HEK293 (cell line): Measurements from ENCODE around the gene SRL.

ENCODE experiments used
- CTCF ChIA-PET: fragments of 350-600 bp; formaldehyde crosslinking; extraction: SDS; loops from one replicate; lab custom pipeline; 2021; ENCODE audit warnings: antibody characterized with exemption; lab: Yijun Ruan, JAX
- POLR2A ChIA-PET: fragments of 300-600 bp; formaldehyde crosslinking; extraction: SDS; loops from one replicate; lab custom pipeline; 2020; ENCODE audit warnings: antibody characterized with exemption, inconsistent platforms; lab: Yijun Ruan, JAX
- H3K27ac ChIP-seq: fragments of 200-500 bp; sonication (Bioruptor generic); 2 replicates; pipeline ENCODE4 v1.5.1; 2014; ENCODE audit warnings: low read depth, low read length, control low read depth, inconsistent platforms; ENCODE audit errors: extremely low read depth
- H3K36me3 ChIP-seq, 2 experiments: fragments of 200-500 bp in 1 of 2; sonication (Bioruptor generic) in 1 of 2; 1 replicate in 1 of 2; 2 replicates in 1 of 2; pipeline ENCODE4 v1.5.1; 2014 to 2017; ENCODE audit warnings: inconsistent platforms in 2 of 2, low read length in 2 of 2; ENCODE audit not compliant: control insufficient read depth in 2 of 2, insufficient read depth in 1 of 2
- H3K4me1 ChIP-seq: fragments of 200-500 bp; sonication (Bioruptor generic); 2 replicates; pipeline ENCODE4 v1.5.1; 2014; ENCODE audit warnings: mild to moderate bottlenecking, low read length, inconsistent platforms; ENCODE audit not compliant: control insufficient read depth, insufficient read depth
- H3K4me3 ChIP-seq: 2 replicates; pipeline ENCODE4 v1.5.1; 2011; ENCODE audit warnings: low read depth, mild to moderate bottlenecking, control low read depth, low read length, moderate library complexity
- H3K9me3 ChIP-seq: fragments of 200-500 bp; sonication (Bioruptor generic); 2 replicates; pipeline ENCODE4 v1.5.1; 2014; ENCODE audit warnings: low read depth, low read length, inconsistent platforms; ENCODE audit not compliant: control insufficient read depth, insufficient read depth
- EGR2 ChIP-seq: fragments of 450-650 bp; formaldehyde crosslinking; IDR thresholded peaks from 2 replicates; pipeline ENCODE4 v1.5.1; 2016; ENCODE audit warnings: low read depth, missing biosample characterization, missing genetic modification characterization
- GLIS1 ChIP-seq: fragments of 450-650 bp; formaldehyde crosslinking; IDR thresholded peaks from 2 replicates; pipeline ENCODE4 v1.5.1; 2016; ENCODE audit warnings: missing biosample characterization, missing genetic modification characterization
- OVOL3 ChIP-seq: fragments of 450-650 bp; formaldehyde crosslinking; IDR thresholded peaks from 2 replicates; pipeline ENCODE4 v1.5.1; 2016; ENCODE audit warnings: missing biosample characterization, missing genetic modification characterization
- SALL2 ChIP-seq: fragments of 450-650 bp; formaldehyde crosslinking; IDR thresholded peaks from 2 replicates; pipeline ENCODE4 v1.5.0; 2017; ENCODE audit warnings: missing biosample characterization, mild to moderate bottlenecking, missing genetic modification characterization, borderline replicate concordance
- ZBTB17 ChIP-seq: fragments of 450-650 bp; formaldehyde crosslinking; IDR thresholded peaks from 2 replicates; pipeline ENCODE4 v1.5.1; 2016; ENCODE audit warnings: missing biosample characterization, missing genetic modification characterization
- ZBTB20 ChIP-seq: fragments of 450-650 bp; formaldehyde crosslinking; IDR thresholded peaks from 2 replicates; pipeline ENCODE4 v1.5.1; 2016; ENCODE audit warnings: missing biosample characterization, missing genetic modification characterization
- ZBTB7A ChIP-seq: fragments of 450-650 bp; formaldehyde crosslinking; IDR thresholded peaks from 2 replicates; pipeline ENCODE4 v1.5.1; 2016; ENCODE audit warnings: low read depth, missing biosample characterization, missing genetic modification characterization
- ZFHX2 ChIP-seq: fragments of 450-650 bp; formaldehyde crosslinking; conservative IDR thresholded peaks from 2 replicates; pipeline ENCODE4 v1.5.1; 2016; ENCODE audit warnings: missing biosample characterization, missing genetic modification characterization
- ZFP69B ChIP-seq: fragments of 450-650 bp; formaldehyde crosslinking; IDR thresholded peaks from 2 replicates; pipeline ENCODE4 v1.5.1; 2016; ENCODE audit warnings: missing biosample characterization, missing genetic modification characterization
- ZIC2 ChIP-seq: fragments of 450-650 bp; formaldehyde crosslinking; IDR thresholded peaks from 2 replicates; pipeline ENCODE4 v1.5.1; 2016; ENCODE audit warnings: missing biosample characterization, missing genetic modification characterization
- ZNF184 ChIP-seq: fragments of 450-650 bp; IDR thresholded peaks from 2 replicates; pipeline ENCODE4 v1.5.1; 2018; ENCODE audit warnings: missing biosample characterization, mild to moderate bottlenecking, missing genetic modification characterization
- ZNF248 ChIP-seq: fragments of 450-650 bp; formaldehyde crosslinking; IDR thresholded peaks from 2 replicates; pipeline ENCODE4 v1.5.1; 2017; ENCODE audit warnings: missing biosample characterization, missing genetic modification characterization
- ZNF302 ChIP-seq: fragments of 450-650 bp; formaldehyde crosslinking; IDR thresholded peaks from 2 replicates; pipeline ENCODE4 v1.5.1; 2016; ENCODE audit warnings: missing biosample characterization, missing genetic modification characterization, low read depth
- ZNF544 ChIP-seq: fragments of 450-650 bp; formaldehyde crosslinking; IDR thresholded peaks from 2 replicates; pipeline ENCODE4 v1.5.0; 2017; ENCODE audit warnings: missing biosample characterization, missing genetic modification characterization
- ZNF561 ChIP-seq: fragments of 450-650 bp; IDR thresholded peaks from 2 replicates; pipeline ENCODE4 v1.5.1; 2018; ENCODE audit warnings: missing biosample characterization, missing genetic modification characterization, borderline replicate concordance
- ZNF624 ChIP-seq: fragments of 450-650 bp; formaldehyde crosslinking; IDR thresholded peaks from 2 replicates; pipeline ENCODE4 v1.5.1; 2017; ENCODE audit warnings: missing biosample characterization, missing genetic modification characterization
- ZNF76 ChIP-seq: fragments of 450-650 bp; formaldehyde crosslinking; IDR thresholded peaks from 2 replicates; pipeline ENCODE4; 2016; ENCODE audit warnings: low read depth, missing biosample characterization, missing genetic modification characterization, borderline replicate concordance
- ZNF776 ChIP-seq: fragments of 450-650 bp; formaldehyde crosslinking; IDR thresholded peaks from 2 replicates; pipeline ENCODE4 v1.5.0; 2017; ENCODE audit warnings: missing biosample characterization, missing genetic modification characterization, borderline replicate concordance
- TF ChIP-seq, protein P1 (sequence below): fragments of 450-650 bp; formaldehyde crosslinking; IDR thresholded peaks from 2 replicates; pipeline ENCODE4 v1.5.1; 2016; ENCODE audit warnings: missing biosample characterization, missing genetic modification characterization
- TF ChIP-seq, protein P2 (sequence below): fragments of 450-650 bp; formaldehyde crosslinking; IDR thresholded peaks from 2 replicates; pipeline ENCODE4 v1.5.1; 2016; ENCODE audit warnings: missing biosample characterization, missing genetic modification characterization
- TF ChIP-seq, protein P3 (sequence below): fragments of 450-650 bp; formaldehyde crosslinking; IDR thresholded peaks from 2 replicates; pipeline ENCODE4 v1.5.1; 2017; ENCODE audit warnings: missing biosample characterization, missing genetic modification characterization
- TF ChIP-seq, protein P4 (sequence below): fragments of 450-650 bp; formaldehyde crosslinking; IDR thresholded peaks from 2 replicates; pipeline ENCODE4 v1.5.1; 2016; ENCODE audit warnings: missing biosample characterization, missing genetic modification characterization
- TF ChIP-seq, protein P5 (sequence below): fragments of 450-650 bp; formaldehyde crosslinking; IDR thresholded peaks from 2 replicates; pipeline ENCODE4 v1.5.1; 2016; ENCODE audit warnings: missing biosample characterization, missing genetic modification characterization
- TF ChIP-seq, protein P6 (sequence below): fragments of 450-650 bp; IDR thresholded peaks from 2 replicates; pipeline ENCODE4 v1.5.1; 2018; ENCODE audit warnings: missing biosample characterization, mild to moderate bottlenecking, missing genetic modification characterization

The SRL gene

DNA sequence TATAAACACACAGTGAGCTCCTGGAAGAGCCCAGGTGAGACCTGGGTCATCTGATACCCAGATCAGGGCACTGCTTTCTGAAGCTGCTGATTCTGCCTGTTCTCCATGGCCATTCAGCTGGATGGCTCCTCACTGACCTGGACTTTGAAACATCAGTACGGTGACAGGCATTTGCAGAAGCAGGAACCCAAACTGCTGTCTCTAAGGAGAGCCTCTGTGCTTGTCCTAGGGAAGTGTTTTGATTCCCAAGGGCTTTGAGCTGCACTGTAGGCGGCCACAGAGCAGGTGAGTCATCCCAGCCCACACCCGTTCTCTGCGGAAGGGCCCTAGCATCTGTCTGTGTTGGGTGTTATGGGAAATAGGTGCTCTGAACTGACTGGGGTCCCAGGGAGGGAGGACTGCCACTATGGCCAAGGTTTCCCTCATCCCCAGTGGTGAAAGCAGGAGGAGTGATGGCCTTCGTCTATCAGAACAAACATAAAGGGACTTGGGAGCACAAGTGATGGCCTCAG lies 64.9 kb downstream of the SRL start:
- no peak overlapping the region for H3K4me3 ChIP-seq
- ChIA-PET CTCF (interaction anchor here (0.7 to 1.3 kb wide), 3 partner anchors 24 to 226 kb away, joined by 3 to 4 read pairs (median 3); no protein-coding TSS in a partner anchor), POLR2A (interaction anchor here (1.2 kb wide), 1 partner anchor 77 kb away, joined by 4 read pairs; no protein-coding TSS in a partner anchor)
- no peak overlapping the region for H3K27ac ChIP-seq
- no peaks in the 10 kb centered on the region for H3K4me1 ChIP-seq
- no peaks in the 10 kb centered on the region; a peak in 1 of 3 replicates for H3K36me3 ChIP-seq
- TF ChIP-seq ZNF76 (tag by site-specific recombination) = peak; percentile 14; the same call in 1 of the 2 replicates
- TF ChIP-seq ZBTB20 (tag by site-specific recombination) = peak; percentile 31; the same call in 1 of the 2 replicates
- 0 out of 2 replicates have a peak, but pooled peaks have one; percentile 11 for TF ChIP-seq ZIC2 (tag by site-specific recombination)
- TF ChIP-seq EGR2 (tag by site-specific recombination) = peak; percentile 82
- 0 out of 2 replicates have a peak, but pooled peaks have one; percentile 55 for TF ChIP-seq ZBTB17 (tag by site-specific recombination)
- TF ChIP-seq, protein P1, sequence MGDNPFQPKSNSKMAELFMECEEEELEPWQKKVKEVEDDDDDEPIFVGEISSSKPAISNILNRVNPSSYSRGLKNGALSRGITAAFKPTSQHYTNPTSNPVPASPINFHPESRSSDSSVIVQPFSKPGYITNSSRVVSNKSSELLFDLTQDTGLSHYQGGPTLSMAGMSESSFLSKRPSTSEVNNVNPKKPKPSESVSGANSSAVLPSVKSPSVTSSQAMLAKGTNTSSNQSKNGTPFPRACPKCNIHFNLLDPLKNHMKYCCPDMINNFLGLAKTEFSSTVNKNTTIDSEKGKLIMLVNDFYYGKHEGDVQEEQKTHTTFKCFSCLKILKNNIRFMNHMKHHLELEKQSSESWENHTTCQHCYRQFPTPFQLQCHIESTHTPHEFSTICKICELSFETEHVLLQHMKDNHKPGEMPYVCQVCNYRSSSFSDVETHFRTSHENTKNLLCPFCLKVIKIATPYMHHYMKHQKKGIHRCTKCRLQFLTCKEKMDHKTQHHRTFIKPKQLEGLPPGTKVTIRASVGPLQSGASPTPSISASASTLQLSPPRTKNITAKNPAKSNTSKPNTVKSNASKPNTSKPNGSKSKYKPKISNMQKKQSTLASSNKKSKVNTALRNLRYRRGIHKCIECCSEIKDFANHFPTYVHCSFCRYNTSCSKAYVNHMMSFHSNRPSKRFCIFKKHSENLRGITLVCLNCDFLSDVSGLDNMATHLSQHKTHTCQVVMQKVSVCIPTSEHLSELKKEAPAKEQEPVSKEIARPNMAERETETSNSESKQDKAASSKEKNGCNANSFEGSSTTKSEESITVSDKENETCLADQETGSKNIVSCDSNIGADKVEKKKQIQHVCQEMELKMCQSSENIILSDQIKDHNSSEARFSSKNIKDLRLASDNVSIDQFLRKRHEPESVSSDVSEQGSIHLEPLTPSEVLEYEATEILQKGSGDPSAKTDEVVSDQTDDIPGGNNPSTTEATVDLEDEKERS (tag by site-specific recombination) = no peak
- no peak for TF ChIP-seq ZNF624 (tag by site-specific recombination)
- TF ChIP-seq ZNF561 (tag by site-specific recombination) = no peak
- no peak for TF ChIP-seq ZNF248 (tag by site-specific recombination)
- TF ChIP-seq GLIS1 (tag by site-specific recombination) = peak; percentile 31; the same call in 1 of the 2 replicates
- peak; percentile 88 for TF ChIP-seq ZFHX2 (tag by site-specific recombination)
- TF ChIP-seq ZBTB7A = no peak
- no peak for TF ChIP-seq ZNF302 (tag by site-specific recombination)
- TF ChIP-seq, protein P2, sequence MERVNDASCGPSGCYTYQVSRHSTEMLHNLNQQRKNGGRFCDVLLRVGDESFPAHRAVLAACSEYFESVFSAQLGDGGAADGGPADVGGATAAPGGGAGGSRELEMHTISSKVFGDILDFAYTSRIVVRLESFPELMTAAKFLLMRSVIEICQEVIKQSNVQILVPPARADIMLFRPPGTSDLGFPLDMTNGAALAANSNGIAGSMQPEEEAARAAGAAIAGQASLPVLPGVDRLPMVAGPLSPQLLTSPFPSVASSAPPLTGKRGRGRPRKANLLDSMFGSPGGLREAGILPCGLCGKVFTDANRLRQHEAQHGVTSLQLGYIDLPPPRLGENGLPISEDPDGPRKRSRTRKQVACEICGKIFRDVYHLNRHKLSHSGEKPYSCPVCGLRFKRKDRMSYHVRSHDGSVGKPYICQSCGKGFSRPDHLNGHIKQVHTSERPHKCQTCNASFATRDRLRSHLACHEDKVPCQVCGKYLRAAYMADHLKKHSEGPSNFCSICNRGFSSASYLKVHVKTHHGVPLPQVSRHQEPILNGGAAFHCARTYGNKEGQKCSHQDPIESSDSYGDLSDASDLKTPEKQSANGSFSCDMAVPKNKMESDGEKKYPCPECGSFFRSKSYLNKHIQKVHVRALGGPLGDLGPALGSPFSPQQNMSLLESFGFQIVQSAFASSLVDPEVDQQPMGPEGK (tag by site-specific recombination) = 0 out of 2 replicates have a peak, but pooled peaks have one; percentile 8
- no peaks in the 10 kb centered on the region for H3K9me3 ChIP-seq

DNA sequence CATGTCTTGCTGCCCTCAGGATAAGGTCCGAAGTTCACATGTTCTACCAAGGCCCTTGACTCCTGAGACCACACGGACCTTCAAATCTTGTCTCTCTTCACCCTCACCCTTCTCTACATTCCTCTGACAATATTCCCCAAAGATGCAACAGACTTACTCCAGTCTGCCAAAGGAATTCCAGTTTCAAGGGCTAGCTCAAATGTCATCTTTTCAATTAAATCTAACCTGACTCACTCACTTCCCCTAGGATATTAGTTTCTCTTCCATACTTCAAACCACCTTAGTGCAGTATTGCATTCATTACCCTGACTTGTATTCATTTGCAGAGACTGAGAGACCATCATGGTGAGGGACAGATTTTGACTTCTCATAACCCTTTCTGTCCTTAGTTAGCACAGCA lies 66.0 kb downstream of the SRL start:
- no peak overlapping the region for H3K27ac ChIP-seq
- CTCF ChIA-PET = interaction anchor here (1.2 kb wide), 1 partner anchor 116 kb away, joined by 4 read pairs; no protein-coding TSS in a partner anchor
- POLR2A ChIA-PET = no interaction called here
- no peaks in the 10 kb centered on the region for H3K9me3 ChIP-seq
- H3K4me3 ChIP-seq = no peak overlapping the region
- no peaks in the 10 kb centered on the region for H3K4me1 ChIP-seq
- no peaks in the 10 kb centered on the region for H3K36me3 ChIP-seq
- TF ChIP-seq ZFP69B (no peak), GLIS1 (tag by site-specific recombination) (no peak), ZFHX2 (tag by site-specific recombination) (no peak), SALL2 (tag by site-specific recombination) (no peak), ZNF776 (tag by site-specific recombination) (no peak), ZNF184 (no peak), OVOL3 (no peak), ZNF544 (no peak)
- TF ChIP-seq, protein P3, sequence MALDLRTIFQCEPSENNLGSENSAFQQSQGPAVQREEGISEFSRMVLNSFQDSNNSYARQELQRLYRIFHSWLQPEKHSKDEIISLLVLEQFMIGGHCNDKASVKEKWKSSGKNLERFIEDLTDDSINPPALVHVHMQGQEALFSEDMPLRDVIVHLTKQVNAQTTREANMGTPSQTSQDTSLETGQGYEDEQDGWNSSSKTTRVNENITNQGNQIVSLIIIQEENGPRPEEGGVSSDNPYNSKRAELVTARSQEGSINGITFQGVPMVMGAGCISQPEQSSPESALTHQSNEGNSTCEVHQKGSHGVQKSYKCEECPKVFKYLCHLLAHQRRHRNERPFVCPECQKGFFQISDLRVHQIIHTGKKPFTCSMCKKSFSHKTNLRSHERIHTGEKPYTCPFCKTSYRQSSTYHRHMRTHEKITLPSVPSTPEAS (tag by site-specific recombination) = no peak
- TF ChIP-seq, protein P4, sequence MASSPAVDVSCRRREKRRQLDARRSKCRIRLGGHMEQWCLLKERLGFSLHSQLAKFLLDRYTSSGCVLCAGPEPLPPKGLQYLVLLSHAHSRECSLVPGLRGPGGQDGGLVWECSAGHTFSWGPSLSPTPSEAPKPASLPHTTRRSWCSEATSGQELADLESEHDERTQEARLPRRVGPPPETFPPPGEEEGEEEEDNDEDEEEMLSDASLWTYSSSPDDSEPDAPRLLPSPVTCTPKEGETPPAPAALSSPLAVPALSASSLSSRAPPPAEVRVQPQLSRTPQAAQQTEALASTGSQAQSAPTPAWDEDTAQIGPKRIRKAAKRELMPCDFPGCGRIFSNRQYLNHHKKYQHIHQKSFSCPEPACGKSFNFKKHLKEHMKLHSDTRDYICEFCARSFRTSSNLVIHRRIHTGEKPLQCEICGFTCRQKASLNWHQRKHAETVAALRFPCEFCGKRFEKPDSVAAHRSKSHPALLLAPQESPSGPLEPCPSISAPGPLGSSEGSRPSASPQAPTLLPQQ (tag by site-specific recombination) = no peak
- TF ChIP-seq, protein P5, sequence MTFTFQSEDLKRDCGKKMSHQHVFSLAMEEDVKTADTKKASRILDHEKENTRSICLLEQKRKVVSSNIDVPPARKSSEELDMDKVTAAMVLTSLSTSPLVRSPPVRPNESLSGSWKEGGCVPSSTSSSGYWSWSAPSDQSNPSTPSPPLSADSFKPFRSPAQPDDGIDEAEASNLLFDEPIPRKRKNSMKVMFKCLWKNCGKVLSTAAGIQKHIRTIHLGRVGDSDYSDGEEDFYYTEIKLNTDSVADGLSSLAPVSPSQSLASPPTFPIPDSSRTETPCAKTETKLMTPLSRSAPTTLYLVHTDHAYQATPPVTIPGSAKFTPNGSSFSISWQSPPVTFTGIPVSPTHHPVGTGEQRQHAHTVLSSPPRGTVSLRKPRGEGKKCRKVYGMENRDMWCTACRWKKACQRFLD (tag by site-specific recombination) = no peak
- TF ChIP-seq, protein P6, sequence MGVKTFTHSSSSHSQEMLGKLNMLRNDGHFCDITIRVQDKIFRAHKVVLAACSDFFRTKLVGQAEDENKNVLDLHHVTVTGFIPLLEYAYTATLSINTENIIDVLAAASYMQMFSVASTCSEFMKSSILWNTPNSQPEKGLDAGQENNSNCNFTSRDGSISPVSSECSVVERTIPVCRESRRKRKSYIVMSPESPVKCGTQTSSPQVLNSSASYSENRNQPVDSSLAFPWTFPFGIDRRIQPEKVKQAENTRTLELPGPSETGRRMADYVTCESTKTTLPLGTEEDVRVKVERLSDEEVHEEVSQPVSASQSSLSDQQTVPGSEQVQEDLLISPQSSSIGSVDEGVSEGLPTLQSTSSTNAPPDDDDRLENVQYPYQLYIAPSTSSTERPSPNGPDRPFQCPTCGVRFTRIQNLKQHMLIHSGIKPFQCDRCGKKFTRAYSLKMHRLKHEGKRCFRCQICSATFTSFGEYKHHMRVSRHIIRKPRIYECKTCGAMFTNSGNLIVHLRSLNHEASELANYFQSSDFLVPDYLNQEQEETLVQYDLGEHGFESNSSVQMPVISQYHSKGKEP (tag by site-specific recombination) = no peak
